Motor neuron (in vitro differentiated cells): Measurements from ENCODE around the gene XRCC4. TPM values are rescaled to one million over a fixed set of nuclear protein-coding genes. Genes with fewer than 3 reads are reported as not detected.
"Not testable (repeated sequence)": the region's sequence is repeated elsewhere in the genome, so short reads cannot be mapped to it uniquely, and the experiment has no call there.

Experiments used
- ATAC-seq, 8 experiments: fragments of 200-7000 bp; cut with Tn5 transposase; replicated peaks in 6 of 8; 2 replicates each; pipeline ENCODE4 v1.8.0; 2021; ENCODE audit warnings: mild to moderate bottlenecking in 8 of 8, moderate library complexity in 8 of 8
- H3K27ac ChIP-seq, 2 donors: fragments of 250-450 bp; sonication (Bioruptor Pico); 2 replicates each; pipeline ENCODE4 v1.9.0; 2021; ENCODE audit warnings: antibody characterized with exemption in 2 of 2, mild to moderate bottlenecking in 2 of 2, moderate library complexity in 1 of 2
- H3K4me1 ChIP-seq, 2 donors: fragments of 250-450 bp; sonication (Bioruptor Pico); replicated peaks in 1 of 2; 2 replicates each; pipeline ENCODE4 v1.6.1; 2021; ENCODE audit warnings: antibody characterized with exemption in 2 of 2, mild to moderate bottlenecking in 2 of 2, moderate library complexity in 1 of 2
- H3K4me3 ChIP-seq, 5 donors: fragments of 250-450 bp; sonication (Bioruptor Pico); 2 replicates each; pipeline ENCODE4 v1.9.0; 2021; ENCODE audit warnings: antibody characterized with exemption in 5 of 5, mild to moderate bottlenecking in 5 of 5, moderate library complexity in 4 of 5
- WGBS, 10 experiments: fragments of 450-650 bp; shearing (Covaris generic); methylation state at CpG; one replicate each; pipeline ENCODE4 v1.0.0; 2022; 5-methylcytosine and 5-hydroxymethylcytosine counted together
- in situ Hi-C, 9 experiments: fragments of 400-800 bp; cut with MboI; loops; one replicate each; pipeline ENCODE4 v1.15.0; 2021; ENCODE audit warnings: low sequenced_read_pairs in 9 of 9, low pct_unique_long_range_greater_than_20kb in 2 of 9; ENCODE audit not compliant: unreplicated experiment in 9 of 9
- total RNA-seq, 8 experiments: library from RNA; unstranded; fragments of 300-600 nt; gene quantifications; 2 replicates each; pipeline versions ENCODE4 v1.2.3 to v1.2.4, GENCODE V29; 2022

The XRCC4 gene
- total RNA-seq, 8 experiments from 2014 or later, result 8.4 to 16.8 (median 11.8) TPM

- H3K27ac ChIP-seq, result no peak overlapping the region
- in situ Hi-C loops, result no loop called here
- peaks cover 3% of the 10 kb centered on the region in 2 donors for H3K4me1 ChIP-seq
- WGBS, 10 experiments, result 60 to 95% (median 82%) methylated on average over 1 to 3 of the region's 3 CpGs; no CpG with 5 or more reads in 4 of the 10 experiments
- H3K4me3 ChIP-seq, result no peak overlapping the region
- ATAC-seq, result no peak
These were observed 264.5 kb downstream of the XRCC4 start for GRCh38 chr5:83341815-83342334.

GRCh38 chr5:83342465-83342864 lies 265.1 kb downstream of the XRCC4 start:
- ATAC-seq, result no peak
- 27 to 100% (median 85%) methylated on average over 2 of the region's 2 CpGs for WGBS, 10 experiments
- in situ Hi-C loops, result no loop called here

GRCh38 chr5:83343299-83343698 lies 266.0 kb downstream of the XRCC4 start:
- H3K27ac ChIP-seq, result no peak overlapping the region
- peak in 5 of 8 experiments; percentile 59 to 97 (median 74) for ATAC-seq
- in situ Hi-C loops, result no loop called here
- peaks cover 3% of the 10 kb centered on the region in 2 donors for H3K4me1 ChIP-seq
- WGBS, 10 experiments, result 0 to 67% (median 30%) methylated on average over 1 to 2 of the region's 2 CpGs; no CpG with 5 or more reads in 2 of the 10 experiments
- no peak overlapping the region for H3K4me3 ChIP-seq

More at GRCh38 chr5:83342465-83342864, 265.1 kb downstream of the XRCC4 start:
- peaks cover 3% of the 10 kb centered on the region in 2 donors for H3K4me1 ChIP-seq
- H3K4me3 ChIP-seq, result no peak overlapping the region
- H3K27ac ChIP-seq, result no peak overlapping the region

GRCh38 chr5:83345423-83345822 lies 268.1 kb downstream of the XRCC4 start:
- WGBS, 10 experiments, result 69 to 99% (median 92%) methylated on average over 2 to 6 of the region's 6 CpGs
- H3K4me1 ChIP-seq, result peaks cover 3% of the 10 kb centered on the region in 2 donors
- in situ Hi-C loops, result no loop called here
- H3K4me3 ChIP-seq, result no peak overlapping the region
- no peak for ATAC-seq
- no peak overlapping the region for H3K27ac ChIP-seq

GRCh38 chr5:83348281-83348780 lies 271.0 kb downstream of the XRCC4 start:
- no peak overlapping the region for H3K4me3 ChIP-seq
- no peak for ATAC-seq
- 86 to 100% (median 100%) methylated on average over 1 to 2 of the region's 2 CpGs; no CpG with 5 or more reads in 5 of the 10 experiments for WGBS, 10 experiments
- no peak overlapping the region for H3K27ac ChIP-seq
- in situ Hi-C loops, result no loop called here
- no peaks in the 10 kb centered on the region for H3K4me1 ChIP-seq

GRCh38 chr5:83353231-83353630 lies 275.9 kb downstream of the XRCC4 start:
- WGBS, 10 experiments, result 54 to 100% (median 82%) methylated on average over 1 to 3 of the region's 3 CpGs
- Histone ChIP-seq H3K4me1 (no peaks in the 10 kb centered on the region), H3K4me3 (no peak overlapping the region), H3K27ac (no peak overlapping the region)
- no peak for ATAC-seq
- in situ Hi-C loops, result no loop called here

- 17 to 100% (median 89%) methylated on average over 1 of the region's 1 CpG for whole genome bisulfite sequencing, 10 experiments
- ATAC-seq, result no peak
- Histone ChIP-seq H3K4me3 (no peak overlapping the region), H3K4me1 (no peaks in the 10 kb centered on the region), H3K27ac (no peak overlapping the region)
- in situ Hi-C loops, result no loop called here
These were observed 276.4 kb downstream of the XRCC4 start for GRCh38 chr5:83353774-83354173.

GRCh38 chr5:83354958-83355357 lies 277.6 kb downstream of the XRCC4 start:
- WGBS, 10 experiments, result 0 to 79% (median 11%) methylated on average over 1 to 2 of the region's 2 CpGs
- Histone ChIP-seq H3K4me3 (no peak overlapping the region), H3K4me1 (no peaks in the 10 kb centered on the region), H3K27ac (no peak overlapping the region)
- in situ Hi-C loops, result no loop called here
- ATAC-seq, result peak in 3 of 8 experiments; percentile 45 to 61 (median 59)

GRCh38 chr5:83355482-83356014 lies 278.2 kb downstream of the XRCC4 start:
- in situ Hi-C loops, H3K27ac ChIP-seq: not testable (repeated sequence)

GRCh38 chr5:83357621-83358231 lies 280.4 kb downstream of the XRCC4 start:
- in situ Hi-C loops, result no loop called here
- Histone ChIP-seq H3K27ac (no peak overlapping the region), H3K4me3 (no peak overlapping the region), H3K4me1 (no peaks in the 10 kb centered on the region)
- no peak for ATAC-seq
- WGBS, 10 experiments, result 79 to 98% (median 90%) methylated on average over 3 to 9 of the region's 9 CpGs

More at GRCh38 chr5:83355482-83356014, 278.2 kb downstream of the XRCC4 start:
- H3K4me1 ChIP-seq, H3K4me3 ChIP-seq, ATAC-seq: not testable (repeated sequence)
- WGBS, 10 experiments, result 0 to 83% (median 47%) methylated on average over 1 to 4 of the region's 4 CpGs; no CpG with 5 or more reads in 1 of the 10 experiments

GRCh38 chr5:83360573-83360972 lies 283.2 kb downstream of the XRCC4 start:
- H3K4me1 ChIP-seq, result no peaks in the 10 kb centered on the region
- 17 to 100% (median 80%) methylated on average over 1 to 2 of the region's 2 CpGs; no CpG with 5 or more reads in 2 of the 10 experiments for WGBS, 10 experiments
- H3K4me3 ChIP-seq, result no peak overlapping the region
- in situ Hi-C loops, result no loop called here
- ATAC-seq, result no peak
- H3K27ac ChIP-seq, result no peak overlapping the region

GRCh38 chr5:83362526-83362925 lies 285.2 kb downstream of the XRCC4 start:
- Histone ChIP-seq H3K4me3 (no peak overlapping the region), H3K4me1 (no peaks in the 10 kb centered on the region), H3K27ac (no peak overlapping the region)
- in situ Hi-C loops, result no loop called here
- WGBS, 10 experiments, result 0 to 100% (median 68%) methylated on average over 1 of the region's 1 CpG
- ATAC-seq, result no peak

- H3K27ac ChIP-seq, result no peak overlapping the region
- ATAC-seq, result no peak
- in situ Hi-C loops, result no loop called here
These were observed 286.0 kb downstream of the XRCC4 start for GRCh38 chr5:83363111-83363885.

More at GRCh38 chr5:83363111-83363885, 286.0 kb downstream of the XRCC4 start:
- Histone ChIP-seq H3K4me3 (no peak overlapping the region), H3K4me1 (no peaks in the 10 kb centered on the region)
- WGBS, 10 experiments, result 83 to 100% (median 96%) methylated on average over 1 to 7 of the region's 7 CpGs
